HepG2 (cell line): ENCODE measurements around the gene ABRACL. TPM values are rescaled to one million over a fixed set of nuclear protein-coding genes. Genes with fewer than 3 reads are reported as not detected.

Experiments used
- ARID2 ChIP-seq: sonication (generic); formaldehyde crosslinking; IDR thresholded peaks from 2 replicates; pipeline ENCODE4 v1.8.1; 2022; ENCODE audit warnings: mild to moderate bottlenecking, missing genetic modification reagents, borderline replicate concordance
- BCL6 ChIP-seq: IDR thresholded peaks from 2 replicates; pipeline ENCODE4 v1.6.1; 2016; ENCODE audit warnings: missing genetic modification reagents, missing compliant biosample characterization
- CEBPB ChIP-seq: IDR thresholded peaks from 2 replicates; pipeline ENCODE4 v1.6.1; 2011; ENCODE audit warnings: low read depth, low read length, improper control_type of control experiment, borderline replicate concordance
- DR1 ChIP-seq: sonication (generic); formaldehyde crosslinking; IDR thresholded peaks from 2 replicates; pipeline ENCODE4 v1.8.0; 2021; ENCODE audit warnings: mild to moderate bottlenecking, missing genetic modification reagents, inconsistent platforms
- GABPA ChIP-seq, 2 experiments: IDR thresholded peaks; 2 replicates each; pipeline ENCODE4 v1.6.1; 2011 to 2016; ENCODE audit warnings: low read depth in 2 of 2, low read length in 1 of 2, missing biosample characterization in 1 of 2, missing genetic modification characterization in 1 of 2
- HMG20A ChIP-seq: IDR thresholded peaks from 2 replicates; pipeline ENCODE4 v1.6.1; 2016; ENCODE audit warnings: borderline replicate concordance
- ISL2 ChIP-seq: sonication (generic); formaldehyde crosslinking; IDR thresholded peaks from 2 replicates; pipeline ENCODE4 v1.5.0; 2020; ENCODE audit warnings: missing genetic modification reagents
- MAX ChIP-seq: IDR thresholded peaks from 2 replicates; pipeline ENCODE4 v1.6.1; 2012; ENCODE audit warnings: inconsistent platforms
- NAIF1 ChIP-seq: sonication (generic); formaldehyde crosslinking; IDR thresholded peaks from 2 replicates; pipeline ENCODE4 v1.5.0; 2020; ENCODE audit warnings: mild to moderate bottlenecking, missing genetic modification reagents, borderline replicate concordance
- NFIC ChIP-seq: IDR thresholded peaks from 2 replicates; pipeline ENCODE4 v1.6.1; 2012; ENCODE audit warnings: mild to moderate bottlenecking, low read length, inconsistent platforms
- SMAD3 ChIP-seq: sonication (generic); formaldehyde crosslinking; IDR thresholded peaks from 2 replicates; pipeline ENCODE4 v1.4.0; 2020; ENCODE audit warnings: missing genetic modification reagents
- ZNF101 ChIP-seq: sonication (generic); formaldehyde crosslinking; IDR thresholded peaks from 2 replicates; pipeline ENCODE4 v1.4.0; 2020; ENCODE audit warnings: mild to moderate bottlenecking, low read depth, missing genetic modification reagents, borderline replicate concordance
- ZNF207 ChIP-seq: fragments of 450-650 bp; IDR thresholded peaks from 2 replicates; pipeline ENCODE4 v1.6.1; 2016; ENCODE audit warnings: antibody characterized with exemption, borderline replicate concordance
- ZNF234 ChIP-seq: sonication (generic); formaldehyde crosslinking; conservative IDR thresholded peaks from 2 replicates; pipeline ENCODE4 v1.5.1; 2020; ENCODE audit warnings: mild to moderate bottlenecking, missing genetic modification reagents
- ZNF318 ChIP-seq: sonication (generic); formaldehyde crosslinking; IDR thresholded peaks from 2 replicates; pipeline ENCODE4 v1.4.0; 2020; ENCODE audit warnings: mild to moderate bottlenecking, missing genetic modification reagents
- ZNF44 ChIP-seq: sonication (generic); formaldehyde crosslinking; IDR thresholded peaks from 2 replicates; pipeline ENCODE4 v1.5.1; 2020; ENCODE audit warnings: mild to moderate bottlenecking, missing genetic modification reagents
- ZNF782 ChIP-seq: sonication (generic); formaldehyde crosslinking; IDR thresholded peaks from 2 replicates; pipeline ENCODE4 v1.4.0; 2020; ENCODE audit warnings: missing genetic modification reagents, mild to moderate bottlenecking, borderline replicate concordance
- polyA plus RNA-seq, 8 experiments: library from polyadenylated mRNA; depleted of rRNA in 3 of 8; stranded (reverse) in 7 of 8; unstranded in 1 of 8; fragments of >200 nt; fragmentation: Illumina TruSeq in 4 of 8; extraction: Trizol in 4 of 8; gene quantifications; 2 replicates each; pipeline versions ENCODE4 v1.2.1 to v1.2.3, GENCODE V29; 2011 to 2016; ENCODE audit warnings: low read depth in 4 of 8, missing spikeins in 1 of 8, mixed read lengths in 1 of 8; ENCODE audit not compliant: insufficient read depth in 1 of 8
- total RNA-seq, 5 experiments: library from RNA; depleted of rRNA; stranded (reverse); fragments of >200 nt; fragmentation: Illumina TruSeq; extraction: Trizol; gene quantifications; 2 replicates each; pipeline ENCODE4 v1.2.3, GENCODE V29; 2016; ENCODE audit warnings: low read depth in 1 of 5
- TF ChIP-seq, protein P1 (sequence below): sonication (generic); formaldehyde crosslinking; IDR thresholded peaks from 2 replicates; pipeline ENCODE4 v1.4.0; 2020; ENCODE audit warnings: mild to moderate bottlenecking, missing genetic modification reagents

ABRACL gene
- total and polyA plus RNA-seq, 2 of the 13 experiments (the other 11 are each of a cell fraction or from before 2014, with no cell fraction given), result 1.4 to 5.4 TPM

GRCh38 chr6:138989098-138989983 is 39.2 kb upstream of the ABRACL start (continued):
- TF ChIP-seq ZNF318 (CRISPR knock-in tag), result 0 out of 2 replicates have a peak, but pooled peaks have one; percentile 61
- no peak for TF ChIP-seq GABPA (IDR thresholded peaks at IDR 0.05; ENCODE audit: low read depth, low read length)
- TF ChIP-seq GABPA (CRISPR knock-in tag; IDR thresholded peaks at IDR 0.05; ENCODE audit: low read depth), result peak; percentile 31; the same call in 1 of the 2 replicates
- 0 out of 2 replicates have a peak, but pooled peaks have one; percentile 48 for TF ChIP-seq SMAD3 (CRISPR knock-in tag)
- TF ChIP-seq ISL2 (CRISPR knock-in tag), result peak; percentile 88
- TF ChIP-seq ZNF207, result no peak
- peak; percentile 80; the same call in 1 of the 2 replicates for TF ChIP-seq NFIC
- no peak for TF ChIP-seq DR1 (CRISPR knock-in tag)
- peak; percentile 93 for TF ChIP-seq BCL6 (CRISPR knock-in tag)
- no peak for TF ChIP-seq ZNF234 (CRISPR knock-in tag)
- no peak for TF ChIP-seq CEBPB
- TF ChIP-seq ZNF782, result no peak
- no peak for TF ChIP-seq ZNF101
- no peak for TF ChIP-seq NAIF1
- TF ChIP-seq ZNF44 (CRISPR knock-in tag), result no peak
- peak; percentile 23; the same call in 1 of the 2 replicates for TF ChIP-seq MAX
- TF ChIP-seq, protein P1, sequence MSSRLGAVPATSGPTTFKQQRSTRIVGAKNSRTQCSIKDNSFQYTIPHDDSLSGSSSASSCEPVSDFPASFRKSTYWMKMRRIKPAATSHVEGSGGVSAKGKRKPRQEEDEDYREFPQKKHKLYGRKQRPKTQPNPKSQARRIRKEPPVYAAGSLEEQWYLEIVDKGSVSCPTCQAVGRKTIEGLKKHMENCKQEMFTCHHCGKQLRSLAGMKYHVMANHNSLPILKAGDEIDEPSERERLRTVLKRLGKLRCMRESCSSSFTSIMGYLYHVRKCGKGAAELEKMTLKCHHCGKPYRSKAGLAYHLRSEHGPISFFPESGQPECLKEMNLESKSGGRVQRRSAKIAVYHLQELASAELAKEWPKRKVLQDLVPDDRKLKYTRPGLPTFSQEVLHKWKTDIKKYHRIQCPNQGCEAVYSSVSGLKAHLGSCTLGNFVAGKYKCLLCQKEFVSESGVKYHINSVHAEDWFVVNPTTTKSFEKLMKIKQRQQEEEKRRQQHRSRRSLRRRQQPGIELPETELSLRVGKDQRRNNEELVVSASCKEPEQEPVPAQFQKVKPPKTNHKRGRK, result no peak
- TF ChIP-seq ARID2, result no peak
- peak; percentile 71; the same call in 1 of the 2 replicates for TF ChIP-seq HMG20A
